Stimulated activated CD4-positive, alpha-beta T cell treated with anti-CD3 and anti-CD28 coated beads, Interleukin-15, amount 100 ng/mL, for 48 hours (primary cell): ENCODE measurements around the gene SH3RF3.

Experiments
- DNase-seq, 2 donors: peaks; one replicate each; pipeline ENCODE4 v3.0.0-alpha.2; 2020; ENCODE audit warnings: low read depth in 2 of 2

SH3RF3 gene

GRCh38 chr2:109547280-109547679, 418.3 kb downstream of the SH3RF3 start:
- DNase-seq = no peak

- DNase-seq = no peak
Measured at GRCh38 chr2:109549016-109549590, 420.1 kb downstream of the SH3RF3 start.
